ENCODE results near the gene ZNF613.

- TF ChIP-seq EZH2 (IDR thresholded peaks at IDR 0.05; ENCODE audit: borderline replicate concordance, low read depth, low read length, poor library complexity, severe bottlenecking), result no peak
- TF ChIP-seq CTCF (conservative IDR thresholded peaks at IDR 0.05; ENCODE audit: low read depth, low read length), result no peak
Measured at GRCh38 chr19:51903192-51903591, 24.1 kb upstream of the ZNF613 start.

All from A673 (cell line).